ENCODE data around the gene LRIG2. TPM values are rescaled to one million over a fixed set of nuclear protein-coding genes. Genes with fewer than 3 reads are reported as not detected.

Gene LRIG2
- total RNA-seq, 2 experiments from 2014 or later: 12.9 to 15.8 TPM

- no peak overlapping the region for H3K4me3 ChIP-seq (ENCODE audit: low read length)
- H3K27me3 ChIP-seq (ENCODE audit: control insufficient read depth in 1 of 2, insufficient read depth in 2 of 2, low read length in 2 of 2): no peaks in the 10 kb centered on the region
- Mint-ChIP-seq H3K27me3 (no peaks in the 10 kb centered on the region), H3K4me3 (no peak overlapping the region), H3K36me3 (ENCODE audit: low read depth) (no peaks in the 10 kb centered on the region), H3K9me3 (no peaks in the 10 kb centered on the region), H3K27ac (no peak overlapping the region), H3K4me1 (ENCODE audit: low read depth) (no peaks in the 10 kb centered on the region)
- ChIA-PET CTCF (no interaction called here), POLR2A (no interaction called here)
- intact Hi-C loops (cut with DNase I, micrococcal nuclease): no loop called here
- TF ChIP-seq CTCF (IDR thresholded peaks at IDR 0.05): no peak
- ATAC-seq (ENCODE audit: poor library complexity) (no peak), DNase-seq (no peak)
- H3K4me1 ChIP-seq (ENCODE audit: insufficient read depth, low read length): no peaks in the 10 kb centered on the region
- no peaks in the 10 kb centered on the region for H3K36me3 ChIP-seq (ENCODE audit: insufficient read depth, low read length)
- H3K9me3 ChIP-seq (ENCODE audit: control insufficient read depth in 1 of 2, insufficient read depth in 1 of 2, low read length in 2 of 2): no peaks in the 10 kb centered on the region
- no peak overlapping the region for H3K27ac ChIP-seq (ENCODE audit: low read depth in 1 of 2, low read length in 2 of 2)
These were observed 37.9 kb upstream of the LRIG2 start for GRCh38 chr1:113035086-113035485.

GRCh38 chr1:113036639-113037321 is 36.2 kb upstream of the LRIG2 start:
- no peak for DNase-seq
- Mint-ChIP-seq H3K4me1 (ENCODE audit: low read depth) (no peaks in the 10 kb centered on the region), H3K27ac (no peak overlapping the region), H3K4me3 (no peak overlapping the region), H3K27me3 (no peaks in the 10 kb centered on the region), H3K36me3 (ENCODE audit: low read depth) (no peaks in the 10 kb centered on the region), H3K9me3 (no peaks in the 10 kb centered on the region)
- ATAC-seq (ENCODE audit: poor library complexity): no peak
- Histone ChIP-seq H3K27me3 (ENCODE audit: control insufficient read depth in 1 of 2, insufficient read depth in 2 of 2, low read length in 2 of 2) (no peaks in the 10 kb centered on the region), H3K9me3 (ENCODE audit: control insufficient read depth in 1 of 2, insufficient read depth in 1 of 2, low read length in 2 of 2) (no peaks in the 10 kb centered on the region), H3K27ac (ENCODE audit: low read depth in 1 of 2, low read length in 2 of 2) (no peak overlapping the region), H3K4me3 (ENCODE audit: low read length) (no peak overlapping the region), H3K36me3 (ENCODE audit: insufficient read depth, low read length) (no peaks in the 10 kb centered on the region), H3K4me1 (ENCODE audit: insufficient read depth, low read length) (no peaks in the 10 kb centered on the region)
- TF ChIP-seq CTCF (IDR thresholded peaks at IDR 0.05): no peak
- intact Hi-C loops (cut with DNase I, micrococcal nuclease): no loop called here
- ChIA-PET POLR2A (no interaction called here), CTCF (no interaction called here)

GRCh38 chr1:113040041-113040440 is 33.0 kb upstream of the LRIG2 start:
- CTCF ChIA-PET: interaction anchor here (0.6 kb wide), 1 partner anchor 23 kb away, joined by 3 read pairs; no protein-coding TSS in a partner anchor
- Mint-ChIP-seq H3K27me3 (peaks cover 6% of the 10 kb centered on the region), H3K27ac (no peak overlapping the region), H3K4me3 (no peak overlapping the region), H3K4me1 (ENCODE audit: low read depth) (peaks cover 5% of the 10 kb centered on the region), H3K36me3 (ENCODE audit: low read depth) (no peaks in the 10 kb centered on the region), H3K9me3 (no peaks in the 10 kb centered on the region)
- no peaks in the 10 kb centered on the region for H3K9me3 ChIP-seq (ENCODE audit: control insufficient read depth in 1 of 2, insufficient read depth in 1 of 2, low read length in 2 of 2)
- no peak for TF ChIP-seq CTCF (IDR thresholded peaks at IDR 0.05)
- no peak overlapping the region for H3K4me3 ChIP-seq (ENCODE audit: low read length)
- no peaks in the 10 kb centered on the region for H3K27me3 ChIP-seq (ENCODE audit: control insufficient read depth in 1 of 2, insufficient read depth in 2 of 2, low read length in 2 of 2)
- H3K27ac ChIP-seq (ENCODE audit: low read depth in 1 of 2, low read length in 2 of 2): no peak overlapping the region
- POLR2A ChIA-PET: no interaction called here
- H3K4me1 ChIP-seq (ENCODE audit: insufficient read depth, low read length): peaks cover 10% of the 10 kb centered on the region
- intact Hi-C loops (cut with DNase I, micrococcal nuclease): loop anchor here in 1 of 2 experiments (5.0 kb wide), 1 partner anchor 158 kb away; no protein-coding TSS in a partner anchor
- no peaks in the 10 kb centered on the region for H3K36me3 ChIP-seq (ENCODE audit: insufficient read depth, low read length)
- ATAC-seq (ENCODE audit: poor library complexity): no peak
- no peak for DNase-seq

Measured in CD4-positive, alpha-beta T cell (primary cell).